DMS153 treated with DMSO at 0.1 percent for 48 hours (cell line): Measurements from ENCODE around the gene HMCN1.

ENCODE experiments used
- DNase-seq: peaks from one replicate; lab custom pipeline; 2025; ENCODE audit not compliant: unreplicated experiment; lab: John Stamatoyannopoulos, UW

The HMCN1 gene

GRCh38 chr1:186218654-186219352 is 484.6 kb downstream of the HMCN1 start:
- DNase-seq, result no peak

GRCh38 chr1:186220067-186220466 is 485.9 kb downstream of the HMCN1 start:
- DNase-seq, result no peak

GRCh38 chr1:186220911-186221310 is 486.7 kb downstream of the HMCN1 start:
- no peak for DNase-seq

- DNase-seq, result no peak
These were observed 490.9 kb downstream of the HMCN1 start for GRCh38 chr1:186225096-186225495.

GRCh38 chr1:186228749-186229148 is 494.6 kb downstream of the HMCN1 start:
- no peak for DNase-seq

- DNase-seq, result no peak
These were observed 497.8 kb downstream of the HMCN1 start for GRCh38 chr1:186231861-186232436.

GRCh38 chr1:186234976-186235686 is 500.9 kb downstream of the HMCN1 start:
- no peak for DNase-seq

- no peak for DNase-seq
These were observed 501.5 kb downstream of the HMCN1 start for GRCh38 chr1:186235696-186236095.

GRCh38 chr1:186236921-186237320 is 502.7 kb downstream of the HMCN1 start:
- DNase-seq, result no peak

GRCh38 chr1:186239171-186239570 is 505.0 kb downstream of the HMCN1 start:
- DNase-seq, result no peak

- no peak for DNase-seq
These were observed 506.2 kb downstream of the HMCN1 start for GRCh38 chr1:186240436-186240835.
